Ovary (tissue), 9 donors: ENCODE data around the gene NRARP. TPM values are rescaled to one million over a fixed set of nuclear protein-coding genes. Genes with fewer than 3 reads are reported as not detected.

Experiments used
- DNase-seq, 5 donors: peaks; one replicate each; pipeline ENCODE4 v3.0.0-alpha.2; 2019 to 2020
- H3K27ac ChIP-seq, 2 donors: fragments of 200-600 bp; one replicate each; pipeline versions ENCODE4 v1.5.1 to v1.8.0; 2019 to 2022
- H3K27me3 ChIP-seq: fragments of 200-600 bp; one replicate; pipeline ENCODE4 v1.8.0; 2022
- H3K36me3 ChIP-seq: fragments of 200-600 bp; sonication (generic); one replicate; pipeline ENCODE4 v1.5.1; 2019
- H3K4me1 ChIP-seq: one replicate; pipeline ENCODE4 v1.8.1; 2013; ENCODE audit warnings: mild to moderate bottlenecking, moderate library complexity; ENCODE audit not compliant: insufficient read depth
- H3K4me3 ChIP-seq: fragments of 200-600 bp; sonication (generic); one replicate; pipeline ENCODE4 v1.5.1; 2017
- H3K9me3 ChIP-seq, 2 donors: fragments of 200-600 bp in 1 of 2; sonication (generic) in 1 of 2; one replicate each; pipeline versions ENCODE4 v1.5.1 to v1.8.1; 2013 to 2019; ENCODE audit warnings: mild to moderate bottlenecking in 1 of 2, moderate library complexity in 1 of 2
- CTCF ChIP-seq, 3 donors: fragments of 450-650 bp in 2 of 3; fragments of 200-600 bp in 1 of 3; IDR thresholded peaks; one replicate each; pipeline versions ENCODE4 v1.5.1 to v1.8.0; 2016 to 2022; ENCODE audit warnings: antibody characterized with exemption in 3 of 3, mild to moderate bottlenecking in 1 of 3
- EP300 ChIP-seq: sonication (generic); formaldehyde crosslinking; IDR thresholded peaks from one replicate; pipeline ENCODE4 v1.6.1; 2017; ENCODE audit warnings: antibody characterized with exemption
- POLR2A ChIP-seq: fragments of 450-650 bp; IDR thresholded peaks from one replicate; pipeline ENCODE4 v1.6.1; 2017; ENCODE audit warnings: antibody characterized with exemption, mild to moderate bottlenecking, moderate library complexity
- WGBS, 3 donors: extraction: QIAGEN DNeasy Blood & Tissue Kit in 1 of 3; methylation state at CpG; one replicate each; pipeline versions ENCODE4 v1.1.5 to v1.1.7; 2013 to 2017; 5-methylcytosine and 5-hydroxymethylcytosine counted together
- intact Hi-C, 4 donors: fragments of 100-400 bp; cut with DNase I; formaldehyde crosslinking; loops; one replicate each; pipeline versions ENCODE4 v1.11.0 to v1.15.1; 2022 to 2023
- polyA plus RNA-seq, 2 donors: library from polyadenylated mRNA; stranded (reverse); fragments of 200-250 nt in 1 of 2; fragments of 350-450 nt in 1 of 2; fragmentation: Illumina TruSeq in 1 of 2; extraction: RNeasy Lipid Tissue Mini Kit (QIAGEN cat#74804) in 1 of 2; gene quantifications; one replicate each; pipeline ENCODE4 v1.2.3, GENCODE V29; 2013 to 2014
- total RNA-seq, 7 donors: library from RNA; depleted of rRNA in 2 of 7; stranded (reverse); fragments of >200 nt in 2 of 7; fragmentation: NEBNext Ultra II Directional in 3 of 7; extraction: Animal tissue kit (Norgen Biotek cat#: 25700) in 3 of 7; gene quantifications; one replicate each; pipeline versions ENCODE4 v1.1.0 to v1.2.4, GENCODE V29; 2016 to 2023
- donor health status: DM: no; HTN: no; CAD: no; lungs with moderate emphysema.
- donor health status: DM: no; HTN: no; CAD: no.
- donor health status: Bipolar disorder and iron deficiency.
- donor health status: DM: yes; HTN: yes; CAD: no.
- donor health status: DM: no; HTN: no; CAD: no.
- donor health status: DM: yes; HTN: yes; CAD: no.

NRARP gene
- total and polyA plus RNA-seq, 9 donors, result 1.3 to 13.8 (median 3.7) TPM

GRCh38 chr9:137313326-137313936 is 11.4 kb upstream of the NRARP start:
- no peak overlapping the region for H3K27ac ChIP-seq
- H3K36me3 ChIP-seq, result no peaks in the 10 kb centered on the region
- intact Hi-C loops, result no loop called here
- no peaks in the 10 kb centered on the region for H3K27me3 ChIP-seq
- H3K9me3 ChIP-seq, result no peaks in the 10 kb centered on the region
- no peak overlapping the region for H3K4me3 ChIP-seq
- 72 to 75% (median 75%) methylated on average over 8 to 9 of the region's 9 CpGs for WGBS, 3 donors
- no peak for TF ChIP-seq EP300
- TF ChIP-seq POLR2A, result no peak
- TF ChIP-seq CTCF (IDR thresholded peaks at IDR 0.05), result no peak
- peaks cover 5% of the 10 kb centered on the region for H3K4me1 ChIP-seq
- peak in 1 of 5 donors; percentile 6 for DNase-seq

GRCh38 chr9:137312852-137313325 is 10.8 kb upstream of the NRARP start:
- no peak for TF ChIP-seq CTCF (IDR thresholded peaks at IDR 0.05)
- no peak for TF ChIP-seq POLR2A
- TF ChIP-seq EP300, result no peak
- Histone ChIP-seq H3K27me3 (no peaks in the 10 kb centered on the region), H3K4me3 (no peak overlapping the region), H3K4me1 (peaks cover 5% of the 10 kb centered on the region), H3K27ac (no peak overlapping the region), H3K9me3 (no peaks in the 10 kb centered on the region), H3K36me3 (no peaks in the 10 kb centered on the region)
- intact Hi-C loops, result no loop called here
- WGBS, 3 donors, result 76 to 86% (median 82%) methylated on average over 6 of the region's 6 CpGs
- no peak for DNase-seq

- DNase-seq, result peak in 1 of 5 donors; percentile 7
- Histone ChIP-seq H3K27me3 (no peaks in the 10 kb centered on the region), H3K36me3 (no peaks in the 10 kb centered on the region), H3K27ac (no peak overlapping the region), H3K4me1 (peaks cover 10% of the 10 kb centered on the region), H3K9me3 (no peaks in the 10 kb centered on the region), H3K4me3 (no peak overlapping the region)
- intact Hi-C loops, result no loop called here
- TF ChIP-seq POLR2A, result no peak
- 64 to 76% (median 72%) methylated on average over 23 to 28 of the region's 28 CpGs for WGBS, 3 donors
Observed at GRCh38 chr9:137311986-137312851, 10.1 kb upstream of the NRARP start.

- Histone ChIP-seq H3K36me3 (no peaks in the 10 kb centered on the region), H3K4me3 (no peak overlapping the region), H3K27ac (no peak overlapping the region), H3K27me3 (no peaks in the 10 kb centered on the region), H3K9me3 (no peaks in the 10 kb centered on the region), H3K4me1 (peaks cover 10% of the 10 kb centered on the region)
- peak in 3 of 5 donors; percentile 10 to 39 (median 26) for DNase-seq
- 67 to 74% (median 69%) methylated on average over 23 to 27 of the region's 27 CpGs for WGBS, 3 donors
- no peak for TF ChIP-seq EP300
- TF ChIP-seq POLR2A, result no peak
- no peak for TF ChIP-seq CTCF (IDR thresholded peaks at IDR 0.05)
- intact Hi-C loops, result no loop called here
Observed at GRCh38 chr9:137311171-137311985, 9.3 kb upstream of the NRARP start.
